Stimulated activated CD4-positive, alpha-beta T cell treated with anti-CD3 and anti-CD28 coated beads, Interleukin-4, amount 100 ng/mL, for 1 hour (primary cell): ENCODE data around the gene BLM.

Experiments used
- DNase-seq: peaks from one replicate; pipeline ENCODE4 v3.0.0-alpha.2; 2020

The BLM gene

GRCh38 chr15:90857883-90858443 is 140.8 kb downstream of the BLM start:
- no peak for DNase-seq

- no peak for DNase-seq
Observed at GRCh38 chr15:90859234-90860131, 142.3 kb downstream of the BLM start.

GRCh38 chr15:90860450-90860849 is 143.3 kb downstream of the BLM start:
- no peak for DNase-seq

GRCh38 chr15:90860942-90861675 is 144.0 kb downstream of the BLM start:
- DNase-seq, result no peak

- no peak for DNase-seq
Observed at GRCh38 chr15:90862487-90862886, 145.3 kb downstream of the BLM start.

GRCh38 chr15:90862964-90863778 is 146.0 kb downstream of the BLM start:
- no peak for DNase-seq

GRCh38 chr15:90863987-90864386 is 146.8 kb downstream of the BLM start:
- DNase-seq, result no peak

- no peak for DNase-seq
Observed at GRCh38 chr15:90864507-90864906, 147.4 kb downstream of the BLM start.

GRCh38 chr15:90865702-90866101 is 148.6 kb downstream of the BLM start:
- no peak for DNase-seq
